Measurements from ENCODE around the gene CTIF. TPM values are rescaled to one million over a fixed set of nuclear protein-coding genes. Genes with fewer than 3 reads are reported as not detected.

Gene CTIF
- total and polyA plus RNA-seq, 4 donors: 10.6 to 26.7 (median 12.3) TPM

DNA sequence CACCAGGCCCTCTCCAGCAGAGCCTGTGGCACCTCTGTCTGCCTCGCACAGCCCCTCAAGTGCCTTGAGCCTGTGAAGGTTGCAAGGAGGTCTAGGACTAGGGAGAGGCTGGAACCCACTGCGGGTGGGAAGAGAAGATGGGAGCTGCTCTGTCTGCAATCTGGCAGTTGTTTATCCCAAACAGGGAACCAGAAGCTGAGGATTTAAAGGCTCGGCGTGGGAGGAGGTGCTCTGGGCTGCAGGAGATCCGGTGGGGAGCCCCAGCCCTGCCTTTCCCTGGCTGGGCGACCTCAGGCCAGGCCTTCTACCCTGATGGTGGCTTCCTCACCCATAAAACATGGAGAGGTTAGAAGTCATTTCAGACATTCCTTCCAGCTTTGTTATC, 237.8 kb downstream of the CTIF start:
- Histone ChIP-seq H3K9ac (ENCODE audit: low read depth in 1 of 2, low read length in 2 of 2) (no peak overlapping the region), H3K27ac (ENCODE audit: low read depth in 1 of 2, low read length in 2 of 2) (peak overlapping the region in 1 of 2 donors; percentile 23), H3K4me1 (ENCODE audit: control insufficient read depth in 4 of 4, insufficient read depth in 4 of 4, low read length in 3 of 4) (peaks cover 19 to 61% (median 52%) of the 10 kb centered on the region in 4 donors), H3K9me3 (ENCODE audit: control insufficient read depth in 4 of 4, low read length in 3 of 4) (no peaks in the 10 kb centered on the region), H3K27me3 (ENCODE audit: control insufficient read depth in 4 of 4, insufficient read depth in 4 of 4, low read length in 3 of 4) (no peaks in the 10 kb centered on the region), H3K36me3 (ENCODE audit: control insufficient read depth in 4 of 4, insufficient read depth in 3 of 4, low read depth in 1 of 4, low read length in 3 of 4) (no peaks in the 10 kb centered on the region), H3K4me3 (ENCODE audit: low read depth in 1 of 3, low read length in 3 of 3) (no peak overlapping the region)
- DNase-seq (ENCODE audit: low spot score): no peak
- WGBS: 82% methylated on average over 6 of the region's 6 CpGs
- TF ChIP-seq JUND (IDR thresholded peaks at IDR 0.05) (no peak), RXRA (IDR thresholded peaks at IDR 0.05) (no peak), FOXA2 (IDR thresholded peaks at IDR 0.05) (no peak), FOXA1 (IDR thresholded peaks at IDR 0.05) (no peak), HNF4A (conservative IDR thresholded peaks at IDR 0.05) (no peak), SP1 (IDR thresholded peaks at IDR 0.05) (no peak), EGR1 (IDR thresholded peaks at IDR 0.05; ENCODE audit: low read depth in 2 of 2) (no peak), TAF1 (conservative IDR thresholded peaks at IDR 0.05) (no peak), HNF4G (IDR thresholded peaks at IDR 0.05) (no peak), RAD21 (IDR thresholded peaks at IDR 0.05) (no peak), GABPA (IDR thresholded peaks at IDR 0.05 in 1 of 2, conservative IDR thresholded peaks at IDR 0.05 in 1 of 2) (no peak), NR2F2 (IDR thresholded peaks at IDR 0.05) (no peak)
- TF ChIP-seq, protein P1, sequence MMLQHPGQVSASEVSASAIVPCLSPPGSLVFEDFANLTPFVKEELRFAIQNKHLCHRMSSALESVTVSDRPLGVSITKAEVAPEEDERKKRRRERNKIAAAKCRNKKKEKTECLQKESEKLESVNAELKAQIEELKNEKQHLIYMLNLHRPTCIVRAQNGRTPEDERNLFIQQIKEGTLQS (IDR thresholded peaks at IDR 0.05): no peak
- TF ChIP-seq, protein P2, sequence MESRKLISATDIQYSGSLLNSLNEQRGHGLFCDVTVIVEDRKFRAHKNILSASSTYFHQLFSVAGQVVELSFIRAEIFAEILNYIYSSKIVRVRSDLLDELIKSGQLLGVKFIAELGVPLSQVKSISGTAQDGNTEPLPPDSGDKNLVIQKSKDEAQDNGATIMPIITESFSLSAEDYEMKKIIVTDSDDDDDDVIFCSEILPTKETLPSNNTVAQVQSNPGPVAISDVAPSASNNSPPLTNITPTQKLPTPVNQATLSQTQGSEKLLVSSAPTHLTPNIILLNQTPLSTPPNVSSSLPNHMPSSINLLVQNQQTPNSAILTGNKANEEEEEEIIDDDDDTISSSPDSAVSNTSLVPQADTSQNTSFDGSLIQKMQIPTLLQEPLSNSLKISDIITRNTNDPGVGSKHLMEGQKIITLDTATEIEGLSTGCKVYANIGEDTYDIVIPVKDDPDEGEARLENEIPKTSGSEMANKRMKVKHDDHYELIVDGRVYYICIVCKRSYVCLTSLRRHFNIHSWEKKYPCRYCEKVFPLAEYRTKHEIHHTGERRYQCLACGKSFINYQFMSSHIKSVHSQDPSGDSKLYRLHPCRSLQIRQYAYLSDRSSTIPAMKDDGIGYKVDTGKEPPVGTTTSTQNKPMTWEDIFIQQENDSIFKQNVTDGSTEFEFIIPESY (IDR thresholded peaks at IDR 0.05): no peak
- TF ChIP-seq, protein P3, sequence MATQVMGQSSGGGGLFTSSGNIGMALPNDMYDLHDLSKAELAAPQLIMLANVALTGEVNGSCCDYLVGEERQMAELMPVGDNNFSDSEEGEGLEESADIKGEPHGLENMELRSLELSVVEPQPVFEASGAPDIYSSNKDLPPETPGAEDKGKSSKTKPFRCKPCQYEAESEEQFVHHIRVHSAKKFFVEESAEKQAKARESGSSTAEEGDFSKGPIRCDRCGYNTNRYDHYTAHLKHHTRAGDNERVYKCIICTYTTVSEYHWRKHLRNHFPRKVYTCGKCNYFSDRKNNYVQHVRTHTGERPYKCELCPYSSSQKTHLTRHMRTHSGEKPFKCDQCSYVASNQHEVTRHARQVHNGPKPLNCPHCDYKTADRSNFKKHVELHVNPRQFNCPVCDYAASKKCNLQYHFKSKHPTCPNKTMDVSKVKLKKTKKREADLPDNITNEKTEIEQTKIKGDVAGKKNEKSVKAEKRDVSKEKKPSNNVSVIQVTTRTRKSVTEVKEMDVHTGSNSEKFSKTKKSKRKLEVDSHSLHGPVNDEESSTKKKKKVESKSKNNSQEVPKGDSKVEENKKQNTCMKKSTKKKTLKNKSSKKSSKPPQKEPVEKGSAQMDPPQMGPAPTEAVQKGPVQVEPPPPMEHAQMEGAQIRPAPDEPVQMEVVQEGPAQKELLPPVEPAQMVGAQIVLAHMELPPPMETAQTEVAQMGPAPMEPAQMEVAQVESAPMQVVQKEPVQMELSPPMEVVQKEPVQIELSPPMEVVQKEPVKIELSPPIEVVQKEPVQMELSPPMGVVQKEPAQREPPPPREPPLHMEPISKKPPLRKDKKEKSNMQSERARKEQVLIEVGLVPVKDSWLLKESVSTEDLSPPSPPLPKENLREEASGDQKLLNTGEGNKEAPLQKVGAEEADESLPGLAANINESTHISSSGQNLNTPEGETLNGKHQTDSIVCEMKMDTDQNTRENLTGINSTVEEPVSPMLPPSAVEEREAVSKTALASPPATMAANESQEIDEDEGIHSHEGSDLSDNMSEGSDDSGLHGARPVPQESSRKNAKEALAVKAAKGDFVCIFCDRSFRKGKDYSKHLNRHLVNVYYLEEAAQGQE (IDR thresholded peaks at IDR 0.05): no peak
- TF ChIP-seq, protein P4, sequence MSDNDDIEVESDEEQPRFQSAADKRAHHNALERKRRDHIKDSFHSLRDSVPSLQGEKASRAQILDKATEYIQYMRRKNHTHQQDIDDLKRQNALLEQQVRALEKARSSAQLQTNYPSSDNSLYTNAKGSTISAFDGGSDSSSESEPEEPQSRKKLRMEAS (IDR thresholded peaks at IDR 0.05): no peak
- TF ChIP-seq, protein P5, sequence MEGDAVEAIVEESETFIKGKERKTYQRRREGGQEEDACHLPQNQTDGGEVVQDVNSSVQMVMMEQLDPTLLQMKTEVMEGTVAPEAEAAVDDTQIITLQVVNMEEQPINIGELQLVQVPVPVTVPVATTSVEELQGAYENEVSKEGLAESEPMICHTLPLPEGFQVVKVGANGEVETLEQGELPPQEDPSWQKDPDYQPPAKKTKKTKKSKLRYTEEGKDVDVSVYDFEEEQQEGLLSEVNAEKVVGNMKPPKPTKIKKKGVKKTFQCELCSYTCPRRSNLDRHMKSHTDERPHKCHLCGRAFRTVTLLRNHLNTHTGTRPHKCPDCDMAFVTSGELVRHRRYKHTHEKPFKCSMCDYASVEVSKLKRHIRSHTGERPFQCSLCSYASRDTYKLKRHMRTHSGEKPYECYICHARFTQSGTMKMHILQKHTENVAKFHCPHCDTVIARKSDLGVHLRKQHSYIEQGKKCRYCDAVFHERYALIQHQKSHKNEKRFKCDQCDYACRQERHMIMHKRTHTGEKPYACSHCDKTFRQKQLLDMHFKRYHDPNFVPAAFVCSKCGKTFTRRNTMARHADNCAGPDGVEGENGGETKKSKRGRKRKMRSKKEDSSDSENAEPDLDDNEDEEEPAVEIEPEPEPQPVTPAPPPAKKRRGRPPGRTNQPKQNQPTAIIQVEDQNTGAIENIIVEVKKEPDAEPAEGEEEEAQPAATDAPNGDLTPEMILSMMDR (IDR thresholded peaks at IDR 0.05; ENCODE audit: low read depth, low read length, missing input control): no peak

All from liver (tissue), 9 donors.